Suprapubic skin (tissue), 4 donors: ENCODE data around the gene RRP9. TPM values are rescaled to one million over a fixed set of nuclear protein-coding genes. Genes with fewer than 3 reads are reported as not detected.
A peak's percentile ranks its signal among the peaks of the same experiment; 100 is the strongest.

Experiments
- DNase-seq, 2 donors: peaks; one replicate each; pipeline ENCODE4 v3.0.0-alpha.2; 2019; ENCODE audit warnings: low spot score in 2 of 2
- H3K27ac ChIP-seq: fragments of 200-600 bp; sonication (generic); one replicate; pipeline ENCODE4 v1.5.1; 2019
- H3K27me3 ChIP-seq: fragments of 200-600 bp; sonication (generic); one replicate; pipeline ENCODE4 v1.5.1; 2019
- H3K36me3 ChIP-seq: fragments of 200-600 bp; sonication (generic); one replicate; pipeline ENCODE4 v1.5.1; 2019
- H3K4me1 ChIP-seq: fragments of 200-600 bp; sonication (generic); one replicate; pipeline ENCODE4 v1.5.1; 2019
- H3K4me3 ChIP-seq: fragments of 200-600 bp; sonication (generic); one replicate; pipeline ENCODE4 v1.5.1; 2019; ENCODE audit warnings: mild to moderate bottlenecking
- H3K9me3 ChIP-seq: fragments of 200-600 bp; sonication (generic); one replicate; pipeline ENCODE4 v1.5.1; 2019
- EP300 ChIP-seq: sonication (generic); formaldehyde crosslinking; IDR thresholded peaks from one replicate; pipeline ENCODE4 v1.6.1; 2017; ENCODE audit warnings: antibody characterized with exemption
- POLR2A ChIP-seq, 2 donors: fragments of 450-650 bp; IDR thresholded peaks; one replicate each; pipeline ENCODE4 v1.6.1; 2017; ENCODE audit warnings: antibody characterized with exemption in 2 of 2, mild to moderate bottlenecking in 2 of 2, moderate library complexity in 2 of 2
- POLR2AphosphoS5 ChIP-seq, 3 donors: sonication (generic); formaldehyde crosslinking; IDR thresholded peaks; one replicate each; pipeline ENCODE4 v1.6.1; 2017; ENCODE audit warnings: antibody characterized with exemption in 3 of 3
- WGBS: methylation state at CpG from one replicate; pipeline ENCODE4 v1.1.5; 2018; 5-methylcytosine and 5-hydroxymethylcytosine counted together
- total RNA-seq, 4 donors: library from RNA; depleted of rRNA; stranded (reverse); fragments of >200 nt; gene quantifications; one replicate each; pipeline ENCODE4 v1.1.0, GENCODE V29; 2016
- TF ChIP-seq, protein P1 (sequence below), 2 donors: fragments of 200-600 bp in 1 of 2; fragments of 450-650 bp in 1 of 2; sonication (generic) in 1 of 2; IDR thresholded peaks; one replicate each; pipeline ENCODE4 v1.5.1; 2016 to 2019; ENCODE audit warnings: antibody characterized with exemption in 2 of 2, mild to moderate bottlenecking in 1 of 2, moderate library complexity in 1 of 2

The RRP9 gene
- total RNA-seq, 4 donors from 2014 or later = 13.4 to 16.7 (median 14.8) TPM

DNA sequence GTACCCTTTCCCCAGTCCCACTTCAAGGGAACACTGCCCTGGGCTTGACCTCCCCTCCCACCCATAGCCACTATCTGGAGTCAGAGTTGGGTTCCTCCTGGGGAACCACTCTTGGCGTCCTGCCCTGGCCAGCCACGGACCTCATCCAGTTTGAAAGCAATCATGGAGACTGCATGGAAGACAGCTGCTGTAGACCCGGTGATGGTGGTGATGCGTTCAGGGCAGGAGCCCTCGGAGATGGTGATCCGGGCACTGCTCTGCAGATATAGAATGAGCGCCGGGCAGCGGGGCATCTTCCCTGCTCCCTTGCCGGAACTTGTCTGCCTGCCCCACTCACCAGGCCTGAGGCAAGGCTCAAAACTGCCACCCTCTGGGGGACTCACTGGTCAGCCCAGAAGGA lies 18.7 kb upstream of the RRP9 start:
- Histone ChIP-seq H3K27ac (no peak overlapping the region), H3K36me3 (peaks cover 35% of the 10 kb centered on the region), H3K27me3 (no peaks in the 10 kb centered on the region), H3K4me1 (peaks cover 17% of the 10 kb centered on the region), H3K9me3 (no peaks in the 10 kb centered on the region), H3K4me3 (no peak overlapping the region)
- DNase-seq = no peak
- TF ChIP-seq, protein P1, sequence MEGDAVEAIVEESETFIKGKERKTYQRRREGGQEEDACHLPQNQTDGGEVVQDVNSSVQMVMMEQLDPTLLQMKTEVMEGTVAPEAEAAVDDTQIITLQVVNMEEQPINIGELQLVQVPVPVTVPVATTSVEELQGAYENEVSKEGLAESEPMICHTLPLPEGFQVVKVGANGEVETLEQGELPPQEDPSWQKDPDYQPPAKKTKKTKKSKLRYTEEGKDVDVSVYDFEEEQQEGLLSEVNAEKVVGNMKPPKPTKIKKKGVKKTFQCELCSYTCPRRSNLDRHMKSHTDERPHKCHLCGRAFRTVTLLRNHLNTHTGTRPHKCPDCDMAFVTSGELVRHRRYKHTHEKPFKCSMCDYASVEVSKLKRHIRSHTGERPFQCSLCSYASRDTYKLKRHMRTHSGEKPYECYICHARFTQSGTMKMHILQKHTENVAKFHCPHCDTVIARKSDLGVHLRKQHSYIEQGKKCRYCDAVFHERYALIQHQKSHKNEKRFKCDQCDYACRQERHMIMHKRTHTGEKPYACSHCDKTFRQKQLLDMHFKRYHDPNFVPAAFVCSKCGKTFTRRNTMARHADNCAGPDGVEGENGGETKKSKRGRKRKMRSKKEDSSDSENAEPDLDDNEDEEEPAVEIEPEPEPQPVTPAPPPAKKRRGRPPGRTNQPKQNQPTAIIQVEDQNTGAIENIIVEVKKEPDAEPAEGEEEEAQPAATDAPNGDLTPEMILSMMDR (IDR thresholded peaks at IDR 0.05) = no peak
- WGBS = 91% methylated on average over 9 of the region's 10 CpGs

- peaks cover 35% of the 10 kb centered on the region for H3K36me3 ChIP-seq
- H3K9me3 ChIP-seq = no peaks in the 10 kb centered on the region
- no CpG with 5 or more reads among the region's 7 CpGs for WGBS
- no peak overlapping the region for H3K4me3 ChIP-seq
- no peak for DNase-seq
- TF ChIP-seq EP300 = no peak
- TF ChIP-seq, protein P1 (IDR thresholded peaks at IDR 0.05) = no peak
- TF ChIP-seq POLR2A (IDR thresholded peaks at IDR 0.05) = no peak
- TF ChIP-seq POLR2AphosphoS5 (IDR thresholded peaks at IDR 0.05) = no peak
- H3K27ac ChIP-seq = no peak overlapping the region
- H3K27me3 ChIP-seq = peaks cover 3% of the 10 kb centered on the region
- peaks cover 20% of the 10 kb centered on the region for H3K4me1 ChIP-seq
These were observed 17.9 kb upstream of the RRP9 start for GRCh38 chr3:51959651-51960050.

DNA sequence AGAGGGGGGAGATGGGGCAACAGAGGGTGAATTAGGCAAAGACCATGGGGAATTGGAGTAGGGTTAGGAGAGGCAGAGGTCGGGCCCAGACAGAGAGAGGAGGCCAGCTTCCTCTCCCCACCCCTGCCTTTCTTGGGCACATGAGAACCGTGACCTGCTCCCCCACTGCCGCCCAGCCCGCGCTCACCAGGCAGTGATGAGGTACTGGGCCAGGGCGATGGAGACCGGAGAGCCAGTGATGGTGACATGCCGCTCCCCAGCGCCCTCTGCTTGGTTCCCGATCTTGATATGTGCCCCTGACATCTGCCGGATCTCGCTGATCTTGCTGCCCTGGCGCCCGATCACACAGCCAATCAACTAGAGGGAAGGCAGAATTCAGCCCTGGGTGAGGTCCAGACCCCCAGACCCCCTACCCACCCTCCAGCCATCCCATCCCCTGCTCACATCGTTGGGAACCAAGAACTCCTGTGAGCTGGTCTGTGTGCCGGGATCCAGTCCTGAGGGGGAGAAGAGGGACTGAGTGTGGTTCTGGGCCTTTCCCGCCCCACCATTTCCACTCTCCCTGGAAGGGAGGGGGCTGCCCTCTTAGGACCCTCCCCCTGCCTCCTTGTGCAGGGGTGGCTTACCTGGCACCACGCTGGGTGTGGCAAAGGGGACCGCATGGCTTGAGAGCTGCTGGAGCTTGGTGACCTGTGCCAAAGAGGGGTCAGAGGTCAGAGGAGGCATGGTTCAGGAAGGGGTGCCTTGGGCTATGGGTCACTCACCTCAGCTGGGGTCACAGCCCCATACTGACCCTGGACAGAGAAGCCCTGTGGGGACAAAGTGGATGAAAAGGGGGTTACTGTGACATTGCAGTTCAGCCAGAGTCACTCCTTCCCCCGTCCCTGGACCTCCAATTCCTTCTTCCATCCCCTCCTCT lies 17.2 kb upstream of the RRP9 start:
- Histone ChIP-seq H3K27ac (no peak overlapping the region), H3K4me1 (peaks cover 20% of the 10 kb centered on the region), H3K9me3 (no peaks in the 10 kb centered on the region), H3K36me3 (peaks cover 35% of the 10 kb centered on the region), H3K4me3 (no peak overlapping the region), H3K27me3 (peaks cover 3% of the 10 kb centered on the region)
- TF ChIP-seq POLR2A (IDR thresholded peaks at IDR 0.05) (no peak), EP300 (no peak)
- DNase-seq = no peak
- 94% methylated on average over 19 of the region's 20 CpGs for WGBS

- peaks cover 35% of the 10 kb centered on the region for H3K36me3 ChIP-seq
- TF ChIP-seq, protein P1 (IDR thresholded peaks at IDR 0.05) = no peak
- TF ChIP-seq POLR2AphosphoS5 (IDR thresholded peaks at IDR 0.05) (no peak), EP300 (no peak), POLR2A (IDR thresholded peaks at IDR 0.05) (no peak)
- H3K9me3 ChIP-seq = no peaks in the 10 kb centered on the region
- H3K4me3 ChIP-seq = no peak overlapping the region
- peaks cover 20% of the 10 kb centered on the region for H3K4me1 ChIP-seq
- H3K27ac ChIP-seq = no peak overlapping the region
- peaks cover 3% of the 10 kb centered on the region for H3K27me3 ChIP-seq
- WGBS = 93% methylated on average over 15 of the region's 15 CpGs
- DNase-seq = no peak
These were observed 16.0 kb upstream of the RRP9 start for GRCh38 chr3:51957520-51958205.

GRCh38 chr3:51955893-51956770 lies 14.4 kb upstream of the RRP9 start:
- TF ChIP-seq EP300 (no peak), POLR2A (IDR thresholded peaks at IDR 0.05) (no peak), POLR2AphosphoS5 (IDR thresholded peaks at IDR 0.05) (no peak)
- TF ChIP-seq, protein P1 (IDR thresholded peaks at IDR 0.05) = peak in 1 of 2 donors; percentile 51
- peaks cover 20% of the 10 kb centered on the region for H3K4me1 ChIP-seq
- H3K4me3 ChIP-seq = peak overlapping the region; percentile 52
- peaks cover 3% of the 10 kb centered on the region for H3K27me3 ChIP-seq
- peak in 1 of 2 donors; percentile 62 for DNase-seq
- H3K27ac ChIP-seq = no peak overlapping the region
- peaks cover 34% of the 10 kb centered on the region for H3K36me3 ChIP-seq
- 17% methylated on average over 4 of the region's 97 CpGs for WGBS
- H3K9me3 ChIP-seq = no peaks in the 10 kb centered on the region
